Vagina (tissue), 2 donors: Measurements from ENCODE around the gene HIPK2. TPM values are rescaled to one million over a fixed set of nuclear protein-coding genes. Genes with fewer than 3 reads are reported as not detected.

ENCODE experiments used
- DNase-seq, 2 donors: peaks; one replicate each; pipeline ENCODE4 v3.0.0-alpha.2; 2017; ENCODE audit errors: extremely low spot score in 2 of 2
- H3K27ac ChIP-seq: fragments of 200-600 bp; sonication (generic); one replicate; pipeline ENCODE4 v1.5.1; 2019
- H3K27me3 ChIP-seq: fragments of 200-600 bp; sonication (generic); one replicate; pipeline ENCODE4 v1.5.1; 2019
- H3K36me3 ChIP-seq, 2 donors: fragments of 200-600 bp; sonication (generic); one replicate each; pipeline ENCODE4 v1.5.1; 2017 to 2019
- H3K4me1 ChIP-seq: fragments of 200-600 bp; sonication (generic); one replicate; pipeline ENCODE4 v1.5.1; 2019
- H3K4me3 ChIP-seq, 2 donors: fragments of 200-600 bp; sonication (generic); 1 replicate in 1 of 2; 2 replicates in 1 of 2; pipeline ENCODE4 v1.5.1; 2016 to 2019
- H3K9me3 ChIP-seq: fragments of 200-600 bp; sonication (generic); one replicate; pipeline ENCODE4 v1.5.1; 2019
- POLR2A ChIP-seq, 2 donors: fragments of 450-650 bp; IDR thresholded peaks; one replicate each; pipeline ENCODE4 v1.6.1; 2017; ENCODE audit warnings: antibody characterized with exemption in 2 of 2, mild to moderate bottlenecking in 2 of 2, moderate library complexity in 2 of 2
- POLR2AphosphoS5 ChIP-seq, 2 donors: sonication (generic); formaldehyde crosslinking; IDR thresholded peaks; one replicate each; pipeline ENCODE4 v1.9.0; 2017; ENCODE audit warnings: antibody characterized with exemption in 2 of 2, mild to moderate bottlenecking in 2 of 2, low read depth in 1 of 2; ENCODE audit not compliant: insufficient read depth in 1 of 2
- intact Hi-C: fragments of 100-400 bp; cut with DNase I; formaldehyde crosslinking; loops from one replicate; pipeline ENCODE4 v1.15.1; 2023
- total RNA-seq: library from RNA; depleted of rRNA; stranded (reverse); fragments of >200 nt; gene quantifications from one replicate; pipeline ENCODE4 v1.2.3, GENCODE V29; 2016
- TF ChIP-seq, protein P1 (sequence below), 3 experiments: fragments of 450-650 bp in 2 of 3; fragments of 200-600 bp in 1 of 3; sonication (generic) in 1 of 3; IDR thresholded peaks; one replicate each; pipeline ENCODE4 v1.5.1; 2017 to 2019; ENCODE audit warnings: antibody characterized with exemption in 3 of 3, mild to moderate bottlenecking in 2 of 3, moderate library complexity in 2 of 3

The HIPK2 gene
- total RNA-seq, 1 donor from 2014 or later = 21.9 TPM

DNA sequence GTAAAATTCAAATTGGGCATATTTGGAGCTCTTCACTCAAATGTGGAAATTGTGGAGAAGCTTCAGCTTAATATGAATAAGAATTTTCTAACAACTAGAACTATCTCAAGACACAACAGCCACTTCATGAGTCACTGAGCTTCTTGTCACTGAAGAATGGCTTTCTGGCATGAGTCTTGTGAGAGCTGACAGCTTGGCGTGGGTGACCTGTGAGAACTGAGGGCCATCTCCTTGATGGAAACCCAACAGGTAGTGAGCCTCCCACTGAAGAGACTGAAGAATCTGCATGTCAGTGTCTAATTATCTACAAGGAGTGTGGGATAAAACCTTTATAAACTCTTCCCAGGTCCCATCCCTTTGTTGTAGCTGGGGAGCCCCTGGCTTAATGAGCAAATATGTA, 188.3 kb downstream of the HIPK2 start:
- Histone ChIP-seq H3K4me1 (no peaks in the 10 kb centered on the region), H3K27me3 (no peaks in the 10 kb centered on the region), H3K27ac (no peak overlapping the region), H3K9me3 (no peaks in the 10 kb centered on the region), H3K4me3 (no peak overlapping the region), H3K36me3 (peaks cover 0 to 36% of the 10 kb centered on the region in 2 donors)
- intact Hi-C loops = no loop called here
- peak in 1 of 2 donors; percentile 44 for DNase-seq
- no peak for TF ChIP-seq POLR2A (IDR thresholded peaks at IDR 0.05)
- TF ChIP-seq, protein P1, sequence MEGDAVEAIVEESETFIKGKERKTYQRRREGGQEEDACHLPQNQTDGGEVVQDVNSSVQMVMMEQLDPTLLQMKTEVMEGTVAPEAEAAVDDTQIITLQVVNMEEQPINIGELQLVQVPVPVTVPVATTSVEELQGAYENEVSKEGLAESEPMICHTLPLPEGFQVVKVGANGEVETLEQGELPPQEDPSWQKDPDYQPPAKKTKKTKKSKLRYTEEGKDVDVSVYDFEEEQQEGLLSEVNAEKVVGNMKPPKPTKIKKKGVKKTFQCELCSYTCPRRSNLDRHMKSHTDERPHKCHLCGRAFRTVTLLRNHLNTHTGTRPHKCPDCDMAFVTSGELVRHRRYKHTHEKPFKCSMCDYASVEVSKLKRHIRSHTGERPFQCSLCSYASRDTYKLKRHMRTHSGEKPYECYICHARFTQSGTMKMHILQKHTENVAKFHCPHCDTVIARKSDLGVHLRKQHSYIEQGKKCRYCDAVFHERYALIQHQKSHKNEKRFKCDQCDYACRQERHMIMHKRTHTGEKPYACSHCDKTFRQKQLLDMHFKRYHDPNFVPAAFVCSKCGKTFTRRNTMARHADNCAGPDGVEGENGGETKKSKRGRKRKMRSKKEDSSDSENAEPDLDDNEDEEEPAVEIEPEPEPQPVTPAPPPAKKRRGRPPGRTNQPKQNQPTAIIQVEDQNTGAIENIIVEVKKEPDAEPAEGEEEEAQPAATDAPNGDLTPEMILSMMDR (IDR thresholded peaks at IDR 0.05) = no peak

DNA sequence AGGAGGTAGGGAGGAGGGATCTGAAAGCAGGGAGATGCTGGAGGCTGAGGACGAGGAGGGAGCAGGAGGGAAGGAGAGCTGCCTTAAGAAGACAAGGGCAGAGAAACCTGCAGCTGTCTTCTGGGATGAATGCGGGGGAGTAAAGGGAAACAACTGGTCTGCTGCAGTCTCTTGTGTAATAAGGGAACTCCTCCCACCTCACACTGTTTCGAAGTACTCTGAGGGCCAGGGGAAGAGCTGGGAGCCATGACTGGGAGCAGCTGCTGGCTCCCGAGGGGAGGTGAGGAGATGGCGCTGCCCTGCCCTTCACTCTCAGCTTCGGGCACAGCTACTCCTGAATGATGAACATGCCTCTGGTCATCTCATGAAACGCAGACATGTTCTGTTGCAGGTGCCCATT, 189.2 kb downstream of the HIPK2 start:
- DNase-seq = peak in 1 of 2 donors; percentile 86
- H3K27ac ChIP-seq = peak overlapping the region; percentile 12
- intact Hi-C loops = no loop called here
- H3K27me3 ChIP-seq = no peaks in the 10 kb centered on the region
- H3K4me3 ChIP-seq = no peak overlapping the region
- TF ChIP-seq POLR2A (IDR thresholded peaks at IDR 0.05) (no peak), POLR2AphosphoS5 (IDR thresholded peaks at IDR 0.05; ENCODE audit: insufficient read depth in 1 of 2, low read depth in 1 of 2) (no peak)
- TF ChIP-seq, protein P1 (IDR thresholded peaks at IDR 0.05) = no peak
- H3K9me3 ChIP-seq = no peaks in the 10 kb centered on the region
- H3K36me3 ChIP-seq = peaks cover 0 to 37% of the 10 kb centered on the region in 2 donors
- H3K4me1 ChIP-seq = no peaks in the 10 kb centered on the region

DNA sequence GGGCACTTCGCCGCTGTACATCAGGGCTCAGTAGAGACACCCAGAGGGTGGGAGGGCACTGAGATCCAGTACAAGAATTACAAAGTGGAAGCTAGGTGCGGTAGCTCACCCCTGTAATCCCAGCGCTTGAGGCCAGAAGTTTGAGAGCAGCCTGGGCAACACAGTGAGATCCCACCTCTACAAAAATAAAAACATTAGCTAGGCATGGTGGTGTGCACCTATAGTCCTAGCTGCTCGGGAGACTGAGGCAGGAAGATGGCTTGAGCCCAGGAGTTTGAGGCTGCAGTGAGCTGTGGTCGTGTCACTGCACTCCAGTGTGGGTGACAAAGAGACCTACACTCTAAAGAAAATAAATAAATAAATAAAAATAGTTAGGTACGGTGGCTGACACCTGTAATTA, 190.3 kb downstream of the HIPK2 start:
- TF ChIP-seq POLR2AphosphoS5 (IDR thresholded peaks at IDR 0.05; ENCODE audit: insufficient read depth in 1 of 2, low read depth in 1 of 2) (no peak), POLR2A (IDR thresholded peaks at IDR 0.05) (no peak)
- TF ChIP-seq, protein P1 (IDR thresholded peaks at IDR 0.05) = no peak

DNA sequence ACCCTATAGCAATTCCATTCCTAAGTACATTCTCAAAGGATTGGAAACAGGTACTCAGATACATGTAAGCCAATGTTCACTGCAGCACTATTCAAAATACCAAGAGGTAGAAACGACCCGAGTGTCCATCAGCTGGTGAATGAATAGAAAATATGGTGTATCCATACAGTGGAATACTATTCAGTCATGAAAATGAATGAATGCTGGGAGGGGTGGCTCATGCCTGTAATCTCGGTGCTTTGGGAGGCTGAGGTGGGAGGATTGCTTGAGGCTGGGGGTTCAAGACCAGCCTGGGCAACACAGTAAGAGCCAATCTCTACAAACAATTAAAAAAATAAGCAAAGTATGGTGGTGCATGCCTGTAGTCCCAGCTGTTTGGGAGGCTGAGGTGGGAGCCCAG, 191.5 kb downstream of the HIPK2 start:
- no peak for DNase-seq
- TF ChIP-seq, protein P1 (IDR thresholded peaks at IDR 0.05) = no peak
- no peak for TF ChIP-seq POLR2AphosphoS5 (IDR thresholded peaks at IDR 0.05; ENCODE audit: insufficient read depth in 1 of 2, low read depth in 1 of 2)
- TF ChIP-seq POLR2A (IDR thresholded peaks at IDR 0.05) = no peak
- H3K27me3 ChIP-seq = no peaks in the 10 kb centered on the region
- no peaks in the 10 kb centered on the region for H3K4me1 ChIP-seq
- no peak overlapping the region for H3K4me3 ChIP-seq
- no peaks in the 10 kb centered on the region for H3K9me3 ChIP-seq
- H3K27ac ChIP-seq = no peak overlapping the region
- intact Hi-C loops = no loop called here
- H3K36me3 ChIP-seq = peaks cover 0 to 49% of the 10 kb centered on the region in 2 donors

More for the DNA sequence above, 190.3 kb downstream of the HIPK2 start:
- intact Hi-C loops = no loop called here
- Histone ChIP-seq H3K9me3 (no peaks in the 10 kb centered on the region), H3K36me3 (peaks cover 0 to 39% of the 10 kb centered on the region in 2 donors), H3K4me1 (no peaks in the 10 kb centered on the region), H3K4me3 (no peak overlapping the region), H3K27ac (no peak overlapping the region), H3K27me3 (no peaks in the 10 kb centered on the region)
- peak in 1 of 2 donors; percentile 69 for DNase-seq

DNA sequence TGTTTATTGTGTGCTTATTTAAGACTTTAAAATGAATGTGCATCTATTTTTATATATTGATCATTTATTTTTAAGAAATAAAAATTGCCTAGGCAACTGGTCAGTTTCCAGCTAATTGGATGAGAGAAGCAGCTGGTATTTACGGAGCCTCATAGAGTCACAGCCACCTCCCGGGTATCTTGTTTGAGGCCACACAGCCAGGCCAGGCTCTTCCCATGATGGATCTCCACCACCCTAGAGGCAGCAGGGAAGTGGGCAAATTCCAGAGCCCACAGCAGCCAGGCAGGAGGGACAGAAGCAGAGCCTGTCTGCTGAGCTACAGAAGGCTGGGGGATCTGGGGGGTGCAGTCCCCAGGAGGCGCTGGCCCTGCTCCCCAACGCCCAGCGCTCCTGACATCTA, 192.8 kb downstream of the HIPK2 start:
- Histone ChIP-seq H3K4me3 (no peak overlapping the region), H3K27me3 (no peaks in the 10 kb centered on the region), H3K4me1 (no peaks in the 10 kb centered on the region), H3K27ac (no peak overlapping the region), H3K9me3 (no peaks in the 10 kb centered on the region), H3K36me3 (peaks cover 0 to 62% of the 10 kb centered on the region in 2 donors)
- DNase-seq = no peak
- intact Hi-C loops = no loop called here
- TF ChIP-seq POLR2AphosphoS5 (IDR thresholded peaks at IDR 0.05; ENCODE audit: insufficient read depth in 1 of 2, low read depth in 1 of 2) = no peak
- TF ChIP-seq, protein P1 (IDR thresholded peaks at IDR 0.05) = no peak
- no peak for TF ChIP-seq POLR2A (IDR thresholded peaks at IDR 0.05)
